HepG2 (cell line): Measurements from ENCODE around the gene HLF. TPM values are rescaled to one million over a fixed set of nuclear protein-coding genes. Genes with fewer than 3 reads are reported as not detected.

Experiments
- AGO1 ChIP-seq: fragments of 200-400 bp; formaldehyde crosslinking; IDR thresholded peaks from 2 replicates; pipeline ENCODE4 v1.6.1; 2017; ENCODE audit warnings: mild to moderate bottlenecking, low read depth, low read length, moderate library complexity; ENCODE audit not compliant: poor library complexity, severe bottlenecking
- AHDC1 ChIP-seq: sonication (generic); formaldehyde crosslinking; IDR thresholded peaks from 2 replicates; pipeline ENCODE4 v1.5.1; 2020; ENCODE audit warnings: mild to moderate bottlenecking, missing genetic modification reagents, borderline replicate concordance
- ATF6 ChIP-seq: sonication (generic); formaldehyde crosslinking; conservative IDR thresholded peaks from 2 replicates; pipeline ENCODE4 v1.4.0; 2020; ENCODE audit warnings: missing genetic modification reagents
- CBX1 ChIP-seq: IDR thresholded peaks from one replicate; pipeline ENCODE4 v1.6.1; 2016; ENCODE audit warnings: antibody characterized with exemption, low read depth
- DMAP1 ChIP-seq: IDR thresholded peaks from 2 replicates; pipeline ENCODE4 v1.6.1; 2016
- NKX3-1 ChIP-seq: sonication (generic); formaldehyde crosslinking; IDR thresholded peaks from 2 replicates; pipeline ENCODE4 v1.5.0; 2020; ENCODE audit warnings: missing genetic modification reagents
- SETDB1 ChIP-seq: sonication (generic); formaldehyde crosslinking; IDR thresholded peaks from 2 replicates; pipeline ENCODE4 v1.5.1; 2020; ENCODE audit warnings: missing genetic modification reagents, mild to moderate bottlenecking, borderline replicate concordance
- SSRP1 ChIP-seq: IDR thresholded peaks from 2 replicates; pipeline ENCODE4 v1.6.1; 2016; ENCODE audit warnings: control low read depth
- ZMYM4 ChIP-seq: sonication (generic); formaldehyde crosslinking; IDR thresholded peaks from 2 replicates; pipeline ENCODE4 v1.8.1; 2023; ENCODE audit warnings: mild to moderate bottlenecking, missing genetic modification reagents
- ZNF343 ChIP-seq: sonication (generic); formaldehyde crosslinking; IDR thresholded peaks from 2 replicates; pipeline ENCODE4 v1.4.0; 2020; ENCODE audit warnings: mild to moderate bottlenecking, missing genetic modification reagents
- ZNF367 ChIP-seq: sonication (generic); formaldehyde crosslinking; IDR thresholded peaks from 2 replicates; pipeline ENCODE4 v1.4.0; 2020; ENCODE audit warnings: missing genetic modification reagents, borderline replicate concordance
- ZNF549 ChIP-seq: sonication (generic); formaldehyde crosslinking; IDR thresholded peaks from 2 replicates; pipeline ENCODE4 v1.5.0; 2020; ENCODE audit warnings: missing genetic modification reagents
- ZNF7 ChIP-seq: IDR thresholded peaks from 2 replicates; pipeline ENCODE4 v1.6.1; 2016; ENCODE audit warnings: missing biosample characterization, missing genetic modification reagents
- polyA plus RNA-seq, 8 experiments: library from polyadenylated mRNA; depleted of rRNA in 3 of 8; stranded (reverse) in 7 of 8; unstranded in 1 of 8; fragments of >200 nt; fragmentation: Illumina TruSeq in 4 of 8; extraction: Trizol in 4 of 8; gene quantifications; 2 replicates each; pipeline versions ENCODE4 v1.2.1 to v1.2.3, GENCODE V29; 2011 to 2016; ENCODE audit warnings: low read depth in 4 of 8, missing spikeins in 1 of 8, mixed read lengths in 1 of 8; ENCODE audit not compliant: insufficient read depth in 1 of 8
- total RNA-seq, 5 experiments: library from RNA; depleted of rRNA; stranded (reverse); fragments of >200 nt; fragmentation: Illumina TruSeq; extraction: Trizol; gene quantifications; 2 replicates each; pipeline ENCODE4 v1.2.3, GENCODE V29; 2016; ENCODE audit warnings: low read depth in 1 of 5
- TF ChIP-seq, protein P1 (sequence below): IDR thresholded peaks from 2 replicates; pipeline ENCODE4 v1.6.1; 2016; ENCODE audit warnings: mild to moderate bottlenecking, missing biosample characterization, missing genetic modification reagents
- TF ChIP-seq, protein P2 (sequence below): sonication (generic); formaldehyde crosslinking; IDR thresholded peaks from 2 replicates; pipeline ENCODE4 v1.9.0; 2021; ENCODE audit warnings: missing genetic modification reagents, borderline replicate concordance
- TF ChIP-seq, protein P3 (sequence below): sonication (generic); formaldehyde crosslinking; IDR thresholded peaks from 2 replicates; pipeline ENCODE4 v1.4.0; 2020; ENCODE audit warnings: missing genetic modification reagents

Gene HLF
- total and polyA plus RNA-seq, 2 of the 13 experiments (the other 11 are each of a cell fraction or from before 2014, with no cell fraction given) = 202 to 346 TPM

DNA sequence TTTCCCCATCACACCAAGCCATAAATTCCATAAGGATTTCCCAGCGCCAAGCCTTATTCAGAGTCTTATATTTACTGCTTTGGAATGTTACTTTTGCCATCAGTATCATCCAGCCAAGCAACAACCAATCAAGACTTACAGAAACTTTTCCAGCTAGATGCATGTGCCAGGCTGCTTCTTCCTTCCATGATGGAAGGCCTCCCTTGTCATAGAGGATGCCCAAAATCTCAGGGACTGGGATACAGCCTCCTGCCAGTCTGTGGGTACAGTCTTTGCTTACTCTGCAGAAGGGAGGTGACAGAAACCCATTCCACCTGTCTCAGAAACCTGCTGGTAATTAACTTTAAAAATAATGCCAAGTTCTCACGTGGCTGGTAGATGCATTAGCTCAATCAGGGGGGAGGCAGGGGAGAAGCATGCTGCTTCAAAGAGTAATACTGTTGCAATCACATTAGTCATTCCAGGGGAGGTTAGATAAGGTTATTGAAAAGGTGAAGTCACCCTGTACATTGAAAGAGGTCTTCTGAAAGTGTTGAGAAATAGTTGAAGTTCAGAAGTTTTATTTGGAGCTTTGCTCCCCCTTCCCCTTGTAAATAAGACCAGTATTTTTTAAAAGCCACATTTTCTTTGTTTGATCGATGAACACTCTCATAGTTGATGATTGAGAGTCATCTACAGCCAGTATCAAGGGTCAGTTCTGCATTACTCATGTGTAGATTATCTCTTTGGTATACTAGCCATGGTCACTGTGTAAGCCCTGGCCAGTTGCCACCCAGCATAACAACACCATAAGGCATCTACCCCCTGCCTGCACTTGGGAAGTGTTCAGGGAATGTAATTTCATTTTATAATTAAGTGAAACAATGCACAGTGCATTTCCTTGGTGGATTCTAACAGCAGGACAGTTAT, 22.2 kb downstream of the HLF start (continued):
- TF ChIP-seq SETDB1 (CRISPR knock-in tag) = no peak
- peak; percentile 81; the same call in 1 of the 2 replicates for TF ChIP-seq ZNF367
- peak; percentile 29 for TF ChIP-seq CBX1
- peak; percentile 95 for TF ChIP-seq AHDC1 (CRISPR knock-in tag)
- TF ChIP-seq, protein P1, sequence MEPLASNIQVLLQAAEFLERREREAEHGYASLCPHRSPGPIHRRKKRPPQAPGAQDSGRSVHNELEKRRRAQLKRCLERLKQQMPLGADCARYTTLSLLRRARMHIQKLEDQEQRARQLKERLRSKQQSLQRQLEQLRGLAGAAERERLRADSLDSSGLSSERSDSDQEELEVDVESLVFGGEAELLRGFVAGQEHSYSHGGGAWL = no peak
- no peak for TF ChIP-seq ZNF549
- TF ChIP-seq SSRP1 (CRISPR knock-in tag) = peak; percentile 96
- peak; percentile 65; the same call in 1 of the 2 replicates for TF ChIP-seq NKX3-1 (CRISPR knock-in tag)
- peak; percentile 75 for TF ChIP-seq ZMYM4 (CRISPR knock-in tag)
- TF ChIP-seq ZNF7 = peak; percentile 82; the same call in 1 of the 2 replicates
- TF ChIP-seq AGO1 = no peak
- TF ChIP-seq, protein P2, sequence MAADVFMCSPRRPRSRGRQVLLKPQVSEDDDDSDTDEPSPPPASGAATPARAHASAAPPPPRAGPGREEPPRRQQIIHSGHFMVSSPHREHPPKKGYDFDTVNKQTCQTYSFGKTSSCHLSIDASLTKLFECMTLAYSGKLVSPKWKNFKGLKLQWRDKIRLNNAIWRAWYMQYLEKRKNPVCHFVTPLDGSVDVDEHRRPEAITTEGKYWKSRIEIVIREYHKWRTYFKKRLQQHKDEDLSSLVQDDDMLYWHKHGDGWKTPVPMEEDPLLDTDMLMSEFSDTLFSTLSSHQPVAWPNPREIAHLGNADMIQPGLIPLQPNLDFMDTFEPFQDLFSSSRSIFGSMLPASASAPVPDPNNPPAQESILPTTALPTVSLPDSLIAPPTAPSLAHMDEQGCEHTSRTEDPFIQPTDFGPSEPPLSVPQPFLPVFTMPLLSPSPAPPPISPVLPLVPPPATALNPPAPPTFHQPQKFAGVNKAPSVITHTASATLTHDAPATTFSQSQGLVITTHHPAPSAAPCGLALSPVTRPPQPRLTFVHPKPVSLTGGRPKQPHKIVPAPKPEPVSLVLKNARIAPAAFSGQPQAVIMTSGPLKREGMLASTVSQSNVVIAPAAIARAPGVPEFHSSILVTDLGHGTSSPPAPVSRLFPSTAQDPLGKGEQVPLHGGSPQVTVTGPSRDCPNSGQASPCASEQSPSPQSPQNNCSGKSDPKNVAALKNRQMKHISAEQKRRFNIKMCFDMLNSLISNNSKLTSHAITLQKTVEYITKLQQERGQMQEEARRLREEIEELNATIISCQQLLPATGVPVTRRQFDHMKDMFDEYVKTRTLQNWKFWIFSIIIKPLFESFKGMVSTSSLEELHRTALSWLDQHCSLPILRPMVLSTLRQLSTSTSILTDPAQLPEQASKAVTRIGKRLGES (CRISPR knock-in tag) = peak; percentile 97
- peak; percentile 29; the same call in 1 of the 2 replicates for TF ChIP-seq ZNF343 (CRISPR knock-in tag)
- peak; percentile 86; the same call in 1 of the 2 replicates for TF ChIP-seq DMAP1 (CRISPR knock-in tag)
- TF ChIP-seq, protein P3, sequence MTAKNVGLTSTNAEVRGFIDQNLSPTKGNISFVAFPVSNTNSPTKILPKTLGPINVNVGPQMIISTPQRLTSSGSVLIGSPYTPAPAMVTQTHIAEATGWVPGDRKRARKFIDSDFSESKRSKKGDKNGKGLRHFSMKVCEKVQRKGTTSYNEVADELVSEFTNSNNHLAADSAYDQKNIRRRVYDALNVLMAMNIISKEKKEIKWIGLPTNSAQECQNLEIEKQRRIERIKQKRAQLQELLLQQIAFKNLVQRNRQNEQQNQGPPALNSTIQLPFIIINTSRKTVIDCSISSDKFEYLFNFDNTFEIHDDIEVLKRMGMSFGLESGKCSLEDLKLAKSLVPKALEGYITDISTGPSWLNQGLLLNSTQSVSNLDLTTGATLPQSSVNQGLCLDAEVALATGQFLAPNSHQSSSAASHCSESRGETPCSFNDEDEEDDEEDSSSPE = peak; percentile 73; the same call in 1 of the 2 replicates
- TF ChIP-seq ATF6 (CRISPR knock-in tag) = no peak
